T47D (cell line): ENCODE measurements around the gene DCK.
"Not testable (repeated sequence)": the region's sequence is repeated elsewhere in the genome, so short reads cannot be mapped to it uniquely, and the experiment has no call there.

Source experiments
- DNase-seq, 2 experiments: peaks; one replicate each; pipeline versions ENCODE4 v3.0.0 to v3.0.0-alpha.2; 2011 to 2012; ENCODE audit warnings: low read depth in 1 of 2, low spot score in 1 of 2
- JUND ChIP-seq: IDR thresholded peaks from 2 replicates; pipeline ENCODE4 v1.6.1; 2012; ENCODE audit warnings: low read depth
- in situ Hi-C: cut with HindIII; loops from 2 replicates; pipeline ENCODE4 v1.10.0; 2016; ENCODE audit warnings: low sequenced_read_pairs, low pct_unique_long_range_greater_than_20kb

The DCK gene

DNA sequence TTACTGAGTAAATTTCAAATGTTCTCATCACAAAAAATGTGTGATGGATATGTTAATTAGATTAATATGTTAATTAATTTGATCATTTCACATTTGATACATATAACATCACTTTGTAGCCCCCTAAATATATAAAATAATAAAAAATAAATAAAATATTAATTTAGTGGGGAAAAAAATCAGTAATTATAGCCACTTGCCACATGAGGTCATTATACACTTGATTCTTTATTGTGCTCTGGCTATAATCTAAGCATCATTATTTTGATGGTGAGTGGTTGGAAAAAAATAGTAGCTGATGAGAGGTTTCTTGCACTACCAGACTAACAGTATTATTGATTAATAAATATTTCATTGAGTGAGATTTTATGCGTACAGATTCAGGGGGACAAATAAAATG lies 57.4 kb downstream of the DCK start:
- no peak for TF ChIP-seq JUND
- in situ Hi-C loops, result no loop called here
- no peak for DNase-seq

DNA sequence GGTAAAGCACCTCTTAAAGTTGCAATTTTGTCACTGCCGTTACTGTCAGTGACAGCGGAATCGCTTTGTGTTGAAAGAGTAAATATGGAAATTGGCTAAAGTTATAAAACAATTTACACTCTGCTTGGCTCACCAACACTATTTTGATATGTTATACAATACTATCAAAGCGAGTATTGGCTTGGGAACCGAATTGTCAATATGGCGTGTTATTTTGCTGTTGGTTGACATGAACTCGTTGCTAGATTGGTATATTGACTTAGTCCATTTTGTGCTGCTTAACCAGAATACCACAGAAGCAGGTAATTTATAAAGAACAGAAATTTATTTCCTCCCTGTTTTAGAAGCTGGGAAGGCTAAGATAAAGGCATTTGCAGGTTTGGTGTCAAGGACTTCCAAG lies 58.6 kb downstream of the DCK start:
- TF ChIP-seq JUND, result no peak
- DNase-seq, result no peak
- in situ Hi-C loops, result no loop called here

DNA sequence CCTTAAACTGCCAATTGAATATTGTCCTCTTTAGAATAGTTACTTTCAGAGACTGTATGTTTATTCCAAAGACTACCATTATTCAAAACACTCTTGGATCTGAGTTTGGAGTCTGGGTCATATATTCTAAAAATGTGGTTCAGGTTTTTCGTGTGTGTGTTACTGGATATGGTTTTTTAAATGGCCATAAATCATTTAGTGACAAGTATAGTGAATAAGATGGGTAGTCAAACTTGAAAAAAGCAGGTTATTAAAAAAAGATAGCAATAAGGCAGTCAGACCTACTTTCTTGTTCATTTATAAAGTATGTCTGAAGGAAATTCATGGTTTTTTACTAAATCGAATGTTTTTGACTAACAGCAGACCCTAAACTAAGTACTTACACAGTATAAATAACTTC lies 59.3 kb downstream of the DCK start:
- in situ Hi-C loops, result no loop called here
- DNase-seq, result no peak
- TF ChIP-seq JUND, result no peak

DNA sequence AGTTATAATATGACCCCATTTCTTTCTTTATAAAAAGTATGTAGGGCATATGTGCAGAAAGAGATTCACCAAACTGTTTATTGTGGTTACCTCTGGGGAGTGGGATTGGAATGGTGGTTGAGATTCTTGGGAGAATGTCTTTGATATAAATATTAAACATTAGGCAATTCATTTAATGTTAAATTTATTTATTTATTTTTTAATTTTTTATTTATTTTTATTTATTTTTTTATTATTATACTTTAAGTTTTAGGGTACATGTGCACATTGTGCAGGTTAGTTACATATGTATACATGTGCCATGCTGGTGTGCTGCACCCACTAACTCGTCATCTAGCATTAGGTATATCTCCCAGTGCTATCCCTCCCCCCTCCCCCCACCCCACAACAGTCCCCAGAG lies 60.2 kb downstream of the DCK start:
- DNase-seq, in situ Hi-C loops: not testable (repeated sequence)

DNA sequence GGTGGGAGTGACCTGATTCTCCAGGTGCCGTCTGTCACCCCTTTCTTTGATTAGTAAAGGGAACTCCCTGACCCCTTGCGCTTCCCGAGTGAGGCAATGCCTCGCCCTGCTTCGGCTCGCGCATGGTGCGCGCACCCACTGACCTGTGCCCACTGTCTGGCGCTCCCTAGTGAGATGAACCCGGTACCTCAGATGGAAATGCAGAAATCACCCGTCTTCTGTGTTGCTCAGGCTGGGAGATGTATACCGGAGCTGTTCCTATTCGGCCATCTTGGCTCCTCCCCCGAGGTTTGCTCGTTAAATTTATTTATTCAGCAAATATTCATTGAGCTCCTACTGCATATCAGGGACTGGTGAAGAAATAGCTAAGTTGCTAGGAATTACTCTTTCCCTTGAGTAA lies 66.1 kb downstream of the DCK start:
- in situ Hi-C loops, DNase-seq: not testable (repeated sequence)

DNA sequence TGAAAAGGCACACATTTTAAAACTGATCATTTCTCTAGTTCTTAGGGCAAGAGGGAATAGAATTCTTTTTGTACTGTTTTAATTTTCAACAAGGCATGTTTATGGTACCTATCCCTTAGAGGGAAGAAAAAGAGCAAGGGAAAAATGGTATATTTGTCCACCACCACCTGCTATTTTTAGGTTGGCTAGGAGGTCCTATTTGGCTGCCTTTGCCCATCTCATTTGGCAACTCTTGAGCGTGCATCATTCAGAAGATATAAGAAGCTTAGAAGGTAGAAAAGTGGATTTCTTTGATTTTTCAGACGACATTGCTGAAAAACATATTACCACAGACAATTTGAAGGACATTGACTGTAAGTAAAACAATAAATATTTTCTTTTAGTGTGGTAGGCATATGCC lies 69.0 kb downstream of the DCK start:
- in situ Hi-C loops, result no loop called here
- no peak for DNase-seq
- TF ChIP-seq JUND, result no peak

DNA sequence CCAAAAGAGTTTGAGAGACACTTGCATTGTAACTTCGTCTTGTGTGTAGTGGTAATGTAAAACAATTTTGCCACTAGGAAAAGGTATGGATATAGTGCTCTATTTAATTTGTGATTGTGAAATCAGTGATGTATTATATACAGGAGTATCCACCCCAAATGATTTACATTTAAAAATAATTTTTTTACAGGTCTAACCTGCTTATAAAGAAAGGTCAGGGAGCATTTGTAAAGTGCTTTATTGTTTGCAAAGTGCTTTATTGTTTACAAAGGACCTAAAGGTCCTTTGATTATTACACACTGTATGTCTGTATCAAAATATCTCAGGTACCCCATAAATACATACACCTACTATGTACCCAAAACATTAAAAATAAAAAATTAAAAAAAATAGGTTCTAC lies 70.3 kb downstream of the DCK start:
- in situ Hi-C loops, result no loop called here
- TF ChIP-seq JUND, result no peak

DNA sequence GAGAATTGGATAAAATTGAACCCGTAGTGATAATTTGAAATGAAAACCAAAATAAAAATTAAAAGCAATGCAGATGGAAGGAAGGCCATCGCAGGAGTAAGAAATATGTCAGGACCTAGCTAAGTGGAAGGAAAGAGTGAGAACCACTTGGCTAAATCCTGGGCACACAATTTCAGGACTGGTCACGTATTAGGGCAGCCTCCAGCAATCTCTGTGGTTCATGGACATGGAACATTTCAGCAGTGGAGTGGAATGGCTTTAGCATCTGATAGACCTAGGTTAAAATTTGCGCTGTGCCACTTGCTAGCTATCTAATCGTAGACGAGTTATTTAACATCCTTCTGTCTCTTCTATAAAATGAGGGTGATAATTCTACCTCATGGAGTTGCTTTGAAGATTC lies 71.1 kb downstream of the DCK start:
- no peak for TF ChIP-seq JUND
- in situ Hi-C loops, result no loop called here
- DNase-seq, result no peak

More for the DNA sequence above, 70.3 kb downstream of the DCK start:
- no peak for DNase-seq

DNA sequence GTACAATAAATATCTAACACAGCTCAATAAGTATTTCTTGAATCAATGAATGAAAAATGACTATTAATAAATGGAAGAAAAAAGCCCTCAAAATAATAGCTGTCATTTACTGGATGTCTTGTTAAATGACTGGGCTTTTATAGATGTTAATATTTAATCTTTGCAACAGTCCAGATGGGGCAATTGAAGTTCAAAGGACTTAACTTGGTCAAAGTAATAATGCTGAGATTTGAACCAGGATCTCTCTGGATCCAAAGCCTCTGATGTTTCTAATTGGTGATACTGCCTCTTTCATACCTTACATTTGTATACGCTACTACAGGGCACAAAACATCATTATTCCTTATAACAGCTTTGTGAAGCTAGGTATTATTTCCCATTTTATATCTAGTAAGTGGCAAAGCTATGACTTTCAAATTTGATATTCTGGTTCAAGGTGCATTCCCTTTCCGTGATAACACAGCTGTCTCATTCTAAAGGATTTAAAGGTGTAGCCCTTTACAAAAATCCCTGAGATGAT lies 72.6 kb downstream of the DCK start:
- no peak for TF ChIP-seq JUND
- in situ Hi-C loops, result no loop called here
- DNase-seq, result no peak

DNA sequence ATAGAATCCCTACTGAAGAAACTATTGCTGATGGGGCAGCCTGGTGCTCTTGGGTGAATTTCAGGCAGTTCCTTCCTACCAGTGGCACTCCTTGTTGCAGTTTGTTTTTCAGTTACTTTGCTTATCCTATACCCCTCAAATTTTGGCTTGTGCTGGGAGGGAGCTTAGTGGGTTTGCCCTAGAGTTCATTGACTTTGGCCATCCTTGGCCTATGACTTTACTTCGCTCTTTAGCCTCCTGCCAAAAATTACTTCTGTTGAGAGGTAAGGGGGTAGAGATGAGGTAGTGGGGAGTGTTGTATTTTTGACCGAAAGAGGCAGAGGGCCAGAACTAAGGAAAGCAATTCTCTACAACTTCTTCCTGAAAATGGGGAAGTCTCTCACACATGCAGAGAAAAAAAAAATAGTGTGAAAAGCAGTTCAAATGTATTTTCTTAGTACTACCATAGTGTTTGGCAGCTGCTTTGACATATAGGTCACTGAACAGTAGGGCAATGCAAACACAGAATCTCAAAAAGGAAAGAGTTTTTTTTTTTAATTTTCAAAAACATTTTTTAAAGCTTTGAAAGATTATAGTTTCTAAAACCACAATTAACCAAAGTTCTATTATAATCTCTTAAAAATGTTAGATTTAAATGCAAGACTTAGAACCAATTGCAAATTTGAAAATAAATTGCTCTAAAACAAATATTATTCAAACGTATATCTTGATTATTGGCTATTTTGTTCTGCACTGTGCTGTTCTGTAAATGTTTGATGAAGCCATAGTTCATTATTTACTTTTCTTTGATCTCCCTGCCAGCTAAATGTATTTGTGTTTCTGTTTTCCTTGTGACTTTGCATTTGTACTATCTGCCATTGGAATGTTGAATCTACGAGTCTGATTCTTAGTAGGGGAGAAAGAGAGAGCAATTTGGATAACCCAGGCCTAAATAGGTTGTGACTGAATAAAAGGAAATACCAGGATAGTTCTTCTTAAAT lies 73.6 kb downstream of the DCK start:
- peak in 1 of 2 experiments; percentile 62 for DNase-seq
- no peak for TF ChIP-seq JUND
- in situ Hi-C loops, result no loop called here

DNA sequence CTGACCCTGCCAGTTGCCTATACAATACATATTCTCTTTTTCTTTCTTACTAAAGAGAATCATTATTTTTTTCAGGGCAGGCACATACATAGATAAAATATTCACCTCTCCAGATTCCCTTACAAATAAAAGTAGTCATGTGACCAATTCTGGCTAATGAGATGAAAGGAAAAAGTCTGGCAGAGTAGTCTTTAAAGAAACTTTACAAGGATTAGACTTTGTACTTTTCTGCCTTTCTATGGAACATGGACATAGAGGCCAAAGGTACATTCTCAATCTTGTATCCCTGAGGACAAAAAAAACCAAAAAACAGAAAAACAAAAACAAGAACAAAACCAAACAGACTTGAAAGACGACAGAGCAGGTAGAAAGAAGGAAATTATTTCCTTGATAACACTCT lies 75.6 kb downstream of the DCK start:
- in situ Hi-C loops, result no loop called here
- DNase-seq, result no peak
- TF ChIP-seq JUND, result no peak

DNA sequence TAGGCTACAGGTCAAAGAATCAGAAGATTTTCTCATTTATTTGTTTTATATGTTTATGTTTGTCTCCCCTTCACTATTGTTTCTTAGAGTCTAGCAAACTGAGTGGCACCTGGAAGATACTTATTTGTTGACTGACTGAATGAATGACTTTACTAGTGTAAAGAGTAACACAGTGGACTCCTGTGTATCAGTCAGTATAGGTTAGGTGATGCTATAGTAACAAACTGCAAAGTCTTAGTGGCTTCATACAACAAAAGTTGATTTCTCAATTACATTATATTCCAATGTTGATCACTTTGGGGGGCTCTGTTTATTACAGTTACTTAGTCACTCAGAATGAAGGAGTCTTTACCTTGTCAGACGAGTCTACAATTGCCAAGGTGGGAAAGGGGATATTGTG lies 76.6 kb downstream of the DCK start:
- no peak for DNase-seq
- in situ Hi-C loops, result no loop called here
- TF ChIP-seq JUND, result no peak

DNA sequence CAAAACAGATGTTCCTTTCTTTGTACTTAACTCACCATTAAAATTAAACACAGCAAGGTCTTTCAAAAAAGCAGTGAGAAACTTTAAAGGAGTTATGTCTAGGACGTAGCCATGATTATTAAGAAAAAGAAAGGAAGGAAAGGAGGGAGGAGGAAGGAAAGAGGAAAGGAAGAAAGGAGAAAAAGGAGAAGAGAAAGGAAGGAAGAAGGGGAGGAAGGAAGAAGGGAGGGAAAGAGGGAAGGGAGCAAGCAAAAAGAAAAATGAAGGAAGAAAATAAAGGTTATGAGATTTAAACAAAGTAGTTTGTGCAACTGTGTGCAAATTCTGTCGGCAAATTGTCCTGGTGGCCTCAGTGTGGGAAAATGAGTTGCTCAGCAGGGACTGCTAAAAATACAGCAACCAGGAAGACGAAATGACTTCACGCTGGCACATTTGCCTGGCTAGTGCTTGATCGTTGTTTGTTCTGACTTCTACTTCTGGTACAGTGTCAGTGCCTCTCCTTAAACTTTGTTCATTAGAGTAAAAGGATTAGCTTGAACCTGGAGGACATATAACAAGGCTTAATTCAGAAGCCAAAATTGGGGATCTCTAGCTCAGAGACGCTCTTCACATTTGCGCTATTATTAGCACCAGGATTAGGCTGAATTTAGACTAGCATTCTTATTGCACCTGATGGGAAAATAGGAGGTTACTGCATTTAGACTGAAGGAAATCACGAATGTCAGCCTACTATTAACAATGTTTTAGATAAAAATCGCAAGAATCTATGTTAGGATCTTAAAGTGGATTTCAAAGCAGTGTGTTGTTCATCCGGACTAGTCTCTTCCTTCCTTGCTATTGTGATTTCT lies 81.2 kb downstream of the DCK start:
- peak in 1 of 2 experiments; percentile 2 for DNase-seq
- in situ Hi-C loops, result no loop called here
- TF ChIP-seq JUND, result no peak
